Osteoblast (primary cell): ENCODE data around the gene TAOK1. TPM values are rescaled to one million over a fixed set of nuclear protein-coding genes. Genes with fewer than 3 reads are reported as not detected.

Experiments
- DNase-seq: peaks from one replicate; pipeline ENCODE4 v3.0.0; 2011; ENCODE audit warnings: low spot score, mixed read lengths; ENCODE audit not compliant: insufficient read length; ENCODE audit errors: missing footprints
- H2AFZ ChIP-seq: 2 replicates; pipeline ENCODE4 v1.6.0; 2011; ENCODE audit warnings: mild to moderate bottlenecking, low read length
- H3K27ac ChIP-seq: 2 replicates; pipeline ENCODE4 v1.5.1; 2011; ENCODE audit warnings: mild to moderate bottlenecking, low read depth, low read length, moderate library complexity
- H3K27me3 ChIP-seq: 2 replicates; pipeline ENCODE4 v1.6.0; 2012; ENCODE audit warnings: mild to moderate bottlenecking, control low read depth, inconsistent platforms, low read length, moderate library complexity; ENCODE audit not compliant: insufficient read depth
- H3K36me3 ChIP-seq: 2 replicates; pipeline ENCODE4 v1.5.1; 2011; ENCODE audit warnings: mild to moderate bottlenecking, low read length, control low read depth, moderate library complexity; ENCODE audit not compliant: insufficient read depth
- H3K4me1 ChIP-seq: 2 replicates; pipeline ENCODE4 v1.5.1; 2011; ENCODE audit warnings: mild to moderate bottlenecking, low read length, control low read depth, moderate library complexity; ENCODE audit not compliant: insufficient read depth
- H3K4me2 ChIP-seq: 2 replicates; pipeline ENCODE4 v1.6.0; 2011; ENCODE audit warnings: mild to moderate bottlenecking, low read length; ENCODE audit not compliant: insufficient read depth
- H3K4me3 ChIP-seq: fragments of 200-600 bp; sonication (generic); 3 replicates; pipeline ENCODE4 v1.5.1; 2012; ENCODE audit warnings: mild to moderate bottlenecking, low read length, inconsistent platforms; ENCODE audit not compliant: insufficient read depth
- H3K79me2 ChIP-seq: 2 replicates; pipeline ENCODE4 v1.6.0; 2012; ENCODE audit warnings: mild to moderate bottlenecking, low read length, control low read depth, inconsistent platforms; ENCODE audit not compliant: insufficient read depth
- H3K9me3 ChIP-seq: 2 replicates; pipeline ENCODE4 v1.5.1; 2011; ENCODE audit warnings: low read depth, low read length, control low read depth
- H4K20me1 ChIP-seq: 2 replicates; pipeline ENCODE4 v1.6.0; 2012; ENCODE audit warnings: mild to moderate bottlenecking, low read length, control low read depth; ENCODE audit not compliant: insufficient read depth
- CTCF ChIP-seq: IDR thresholded peaks from 2 replicates; pipeline ENCODE4 v1.5.1; 2011; ENCODE audit warnings: mild to moderate bottlenecking, low read depth, low read length, moderate library complexity; ENCODE audit errors: extremely low read depth
- total RNA-seq: library from RNA; depleted of rRNA; stranded (reverse); fragments of >200 nt; gene quantifications from 2 replicates; pipeline ENCODE4 v1.2.3, GENCODE V29; 2012

Gene TAOK1
- total RNA-seq, 1 donor: 68.4 TPM

- TF ChIP-seq CTCF: no peak
- Histone ChIP-seq H3K4me1 (peaks cover 19% of the 10 kb centered on the region), H3K79me2 (peaks cover 10% of the 10 kb centered on the region), H2AFZ (no peak overlapping the region), H3K36me3 (peaks cover 43% of the 10 kb centered on the region), H3K4me2 (no peak overlapping the region), H3K27ac (no peak overlapping the region), H3K9me3 (no peaks in the 10 kb centered on the region), H4K20me1 (peaks cover 18% of the 10 kb centered on the region), H3K4me3 (no peak overlapping the region), H3K27me3 (no peaks in the 10 kb centered on the region)
- peak; percentile 45 for DNase-seq
Observed at GRCh38 chr17:29577001-29577370, 186.8 kb downstream of the TAOK1 start.

- H3K4me1 ChIP-seq: peaks cover 14% of the 10 kb centered on the region
- peaks cover 20% of the 10 kb centered on the region for H4K20me1 ChIP-seq
- no peak for TF ChIP-seq CTCF
- no peak overlapping the region for H3K4me3 ChIP-seq
- peak; percentile 98 for DNase-seq
- H2AFZ ChIP-seq: peak overlapping the region; percentile 22
- H3K9me3 ChIP-seq: no peaks in the 10 kb centered on the region
- H3K79me2 ChIP-seq: peaks cover 16% of the 10 kb centered on the region
- H3K4me2 ChIP-seq: peak overlapping the region; percentile 43
- H3K27ac ChIP-seq: no peak overlapping the region
- no peaks in the 10 kb centered on the region for H3K27me3 ChIP-seq
- peaks cover 49% of the 10 kb centered on the region for H3K36me3 ChIP-seq
Observed at GRCh38 chr17:29577385-29578211, 187.4 kb downstream of the TAOK1 start.

- no peak for TF ChIP-seq CTCF
- peaks cover 29% of the 10 kb centered on the region for H3K79me2 ChIP-seq
- H3K9me3 ChIP-seq: no peaks in the 10 kb centered on the region
- H3K36me3 ChIP-seq: peaks cover 41% of the 10 kb centered on the region
- no peak overlapping the region for H3K4me3 ChIP-seq
- H3K4me2 ChIP-seq: no peak overlapping the region
- no peak overlapping the region for H3K27ac ChIP-seq
- H3K27me3 ChIP-seq: no peaks in the 10 kb centered on the region
- no peak overlapping the region for H2AFZ ChIP-seq
- DNase-seq: peak; percentile 77
- peaks cover 32% of the 10 kb centered on the region for H4K20me1 ChIP-seq
- H3K4me1 ChIP-seq: peaks cover 10% of the 10 kb centered on the region
Observed at GRCh38 chr17:29578626-29579485, 188.7 kb downstream of the TAOK1 start.
